Bladder microvascular endothelial cell (primary cell): ENCODE results near the gene DDX27. TPM values are rescaled to one million over a fixed set of nuclear protein-coding genes. Genes with fewer than 3 reads are reported as not detected.

Experiments
- total RNA-seq: library from RNA; depleted of rRNA; stranded (reverse); fragments of >200 nt; gene quantifications from 2 replicates; pipeline ENCODE4 v1.2.3, GENCODE V29; 2014

The DDX27 gene, protein sequence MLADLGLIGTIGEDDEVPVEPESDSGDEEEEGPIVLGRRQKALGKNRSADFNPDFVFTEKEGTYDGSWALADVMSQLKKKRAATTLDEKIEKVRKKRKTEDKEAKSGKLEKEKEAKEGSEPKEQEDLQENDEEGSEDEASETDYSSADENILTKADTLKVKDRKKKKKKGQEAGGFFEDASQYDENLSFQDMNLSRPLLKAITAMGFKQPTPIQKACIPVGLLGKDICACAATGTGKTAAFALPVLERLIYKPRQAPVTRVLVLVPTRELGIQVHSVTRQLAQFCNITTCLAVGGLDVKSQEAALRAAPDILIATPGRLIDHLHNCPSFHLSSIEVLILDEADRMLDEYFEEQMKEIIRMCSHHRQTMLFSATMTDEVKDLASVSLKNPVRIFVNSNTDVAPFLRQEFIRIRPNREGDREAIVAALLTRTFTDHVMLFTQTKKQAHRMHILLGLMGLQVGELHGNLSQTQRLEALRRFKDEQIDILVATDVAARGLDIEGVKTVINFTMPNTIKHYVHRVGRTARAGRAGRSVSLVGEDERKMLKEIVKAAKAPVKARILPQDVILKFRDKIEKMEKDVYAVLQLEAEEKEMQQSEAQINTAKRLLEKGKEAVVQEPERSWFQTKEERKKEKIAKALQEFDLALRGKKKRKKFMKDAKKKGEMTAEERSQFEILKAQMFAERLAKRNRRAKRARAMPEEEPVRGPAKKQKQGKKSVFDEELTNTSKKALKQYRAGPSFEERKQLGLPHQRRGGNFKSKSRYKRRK
- 18.6 and 30.8 TPM in 2 replicates for total RNA-seq

DNA sequence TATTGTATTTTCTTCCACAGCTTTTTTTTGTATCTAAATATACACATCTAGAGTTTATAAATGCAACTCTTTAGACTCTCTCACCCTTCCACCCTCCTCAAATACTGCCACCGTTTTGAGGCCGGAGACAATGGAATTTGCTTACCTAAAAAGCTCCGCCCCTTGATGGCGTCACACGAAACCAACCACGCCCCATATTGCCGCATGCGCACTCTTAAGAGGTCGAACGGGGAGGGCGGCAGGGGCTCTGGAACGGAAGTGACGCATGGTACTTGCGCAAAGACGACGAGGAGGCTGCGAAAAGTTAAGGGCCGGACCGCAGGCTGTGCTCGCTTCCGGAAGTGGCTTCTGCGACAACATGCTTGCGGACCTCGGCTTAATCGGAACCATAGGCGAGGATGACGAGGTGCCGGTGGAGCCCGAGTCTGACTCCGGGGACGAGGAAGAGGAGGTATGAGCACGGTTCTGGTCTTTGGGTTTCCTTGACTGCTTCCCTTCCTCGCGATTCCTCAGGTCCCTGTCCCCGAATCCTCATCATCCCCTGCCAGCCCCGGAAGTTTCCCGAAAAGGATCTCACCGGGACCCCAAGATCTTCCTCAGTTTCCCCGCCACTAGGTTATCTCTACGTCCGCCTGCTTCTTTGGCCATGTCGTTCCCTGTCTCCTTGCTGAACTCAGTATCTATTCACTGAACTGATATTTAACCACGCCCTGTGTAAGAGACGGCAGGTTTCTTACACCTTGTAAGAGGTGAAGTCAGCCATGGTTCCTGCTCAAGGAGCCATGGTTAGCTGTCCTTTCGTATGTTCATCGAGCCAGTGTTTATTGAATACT lies at the start of gene DDX27:
Gene DDX27, plus strand, starts transcription at position 326 of the 833 bp plus-strand sequence. Its CDS starts 33 bp downstream, at position 359.

DNA sequence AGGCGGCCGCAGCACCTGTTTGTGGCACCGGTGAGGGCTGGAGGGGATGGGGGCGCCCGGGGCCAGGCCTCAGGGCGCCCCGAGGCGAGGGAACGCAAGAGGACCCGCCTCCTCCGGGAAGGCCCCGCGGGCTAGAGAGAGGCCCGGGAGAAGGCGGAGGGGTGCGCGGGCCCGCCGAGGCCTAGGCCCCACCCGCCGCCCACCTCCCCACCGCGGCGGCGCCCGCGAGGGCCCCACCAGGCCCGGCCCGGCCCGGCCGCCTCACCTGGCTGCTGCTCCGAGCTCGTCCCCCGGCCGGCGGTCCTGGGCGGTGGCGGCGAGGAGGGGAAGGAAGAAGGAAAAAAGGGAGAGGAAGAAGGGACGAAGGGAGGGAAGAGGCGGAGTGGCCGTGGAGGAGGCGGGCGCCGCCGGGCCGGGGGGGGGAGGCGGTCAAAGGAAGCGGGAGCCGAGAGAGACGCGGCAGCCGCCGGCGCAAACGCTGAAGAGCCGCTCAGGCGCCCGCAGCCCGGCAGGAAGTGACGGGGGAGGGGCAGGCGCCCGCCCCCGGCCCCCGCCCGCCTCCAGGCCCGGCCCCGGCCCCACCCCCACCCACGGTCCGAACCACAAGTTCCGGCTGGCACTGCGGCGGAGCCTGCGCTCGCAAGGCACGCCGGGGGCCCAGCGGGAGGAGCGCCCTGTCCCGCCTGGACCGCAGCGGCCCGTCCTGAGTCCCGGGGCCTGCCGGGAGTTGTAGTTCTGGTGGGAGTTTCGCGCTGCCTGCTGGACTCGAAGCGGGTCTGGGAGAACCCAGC lies 31.2 kb upstream of the DDX27 start, which contains the start of gene STAU1:
Gene STAU1, minus strand, starts transcription at position 484 of the 791 bp plus-strand sequence. CDS start 22,133 bp downstream, outside the sequence.

DNA sequence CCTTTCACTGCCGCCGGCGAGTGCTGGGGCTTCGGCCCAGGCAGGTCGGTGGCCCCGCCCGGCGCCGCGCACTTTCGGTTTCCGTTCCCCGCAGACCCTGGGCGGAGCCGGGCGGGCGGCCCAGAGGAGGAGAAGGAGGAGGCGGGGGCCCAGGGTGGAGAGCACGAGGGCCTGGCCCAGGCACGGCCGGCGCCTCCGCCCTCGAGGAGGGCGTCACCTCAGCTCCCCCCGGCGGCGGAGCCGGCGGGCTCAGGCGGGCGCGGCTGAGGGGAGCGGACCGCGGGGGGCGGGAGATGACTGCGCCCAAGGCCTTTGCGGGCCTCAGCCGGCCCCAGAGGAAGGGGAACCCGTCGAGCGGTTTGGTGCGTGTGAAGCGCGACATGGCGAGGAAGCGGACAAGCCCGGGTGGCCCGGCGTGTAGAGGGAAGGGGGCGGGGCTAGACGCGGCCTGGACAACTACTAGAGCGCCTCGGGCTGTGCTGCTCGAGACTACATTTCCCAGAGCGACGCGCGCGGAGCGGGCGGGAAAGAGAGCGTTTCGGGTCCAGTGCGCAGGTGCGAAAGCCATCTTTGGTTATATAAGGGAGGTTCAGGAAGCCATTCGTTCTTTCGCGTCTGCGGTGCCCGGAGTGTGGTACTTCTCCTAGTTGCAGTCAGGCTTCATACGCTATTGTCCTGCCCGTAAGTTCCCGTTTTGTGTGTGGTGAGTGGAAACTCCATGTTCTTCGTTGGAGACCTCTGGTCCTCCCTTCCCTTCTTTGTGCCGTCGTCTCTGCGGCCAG lies 59.0 kb downstream of the DDX27 start, which contains the start of gene ZNFX1:
Gene ZNFX1, minus strand, starts transcription at position 22 of the 782 bp plus-strand sequence. CDS start 2,218 bp downstream, outside the sequence.

Other genes starting within 250 kb of the DDX27 start
- gene CSE1L, start 173.1 kb upstream of the DDX27 start, total RNA-seq = 66.4 and 106 TPM in 2 replicates
- gene STAU1, start 31.1 kb upstream of the DDX27 start, total RNA-seq = 30.0 and 56.1 TPM in 2 replicates
- 27.7 and 55.6 TPM in 2 replicates for gene ZNFX1, start 58.6 kb downstream of the DDX27 start, total RNA-seq